T-cell (primary cell): ENCODE data around the gene IFT57. TPM values are rescaled to one million over a fixed set of nuclear protein-coding genes. Genes with fewer than 3 reads are reported as not detected.
A peak's percentile ranks its signal among the peaks of the same experiment; 100 is the strongest.
"Not testable (repeated sequence)": the region's sequence is repeated elsewhere in the genome, so short reads cannot be mapped to it uniquely, and the experiment has no call there.

Source experiments
- ATAC-seq, 4 experiments: fragments of 200-7000 bp in 3 of 4; fragments of 150-1000 bp in 1 of 4; cut with Tn5 transposase; replicated peaks in 1 of 4; 1 replicate in 3 of 4; 2 replicates in 1 of 4; pipeline ENCODE4 v1.10.0; 2021; ENCODE audit warnings: moderate library complexity in 3 of 4, mild to moderate bottlenecking in 2 of 4, moderate number of reproducible peaks in 1 of 4
- CTCF ChIA-PET, 2 donors: fragments of 300-600 bp; sonication (Branson Sonifier 250); formaldehyde crosslinking; loops; one replicate each; lab custom pipeline; 2022; ENCODE audit warnings: antibody characterized with exemption in 2 of 2; lab: Charles Lee
- POLR2A ChIA-PET, 2 donors: fragments of 300-600 bp; sonication (Branson Sonifier 250); formaldehyde crosslinking; loops; one replicate each; lab custom pipeline; 2022; ENCODE audit warnings: antibody characterized with exemption in 2 of 2; lab: Charles Lee
- DNase-seq, 35 experiments: peaks; one replicate each; pipeline versions ENCODE4 v3.0.0 to v3.0.0-alpha.2; 2013 to 2023
- H3K27ac ChIP-seq: one replicate; pipeline ENCODE4 v1.5.1; 2013; ENCODE audit warnings: low read length
- H3K27me3 ChIP-seq, 2 experiments: replicated peaks in 1 of 2; 1 replicate in 1 of 2; 2 replicates in 1 of 2; pipeline versions ENCODE4 v1.6.1 to v1.7.0; 2013; ENCODE audit warnings: low read length in 1 of 2, mixed read lengths in 1 of 2; ENCODE audit not compliant: control insufficient read depth in 2 of 2, insufficient read depth in 2 of 2; ENCODE audit errors: extremely low read depth in 1 of 2
- H3K36me3 ChIP-seq, 2 donors: 1 replicate in 1 of 2; 2 replicates in 1 of 2; pipeline versions ENCODE4 v1.6.1 to v1.7.0; 2013; ENCODE audit warnings: low read length in 1 of 2; ENCODE audit not compliant: control insufficient read depth in 2 of 2, insufficient read depth in 1 of 2; ENCODE audit errors: extremely low read depth in 1 of 2
- H3K4me1 ChIP-seq, 2 experiments: 1 replicate in 1 of 2; 2 replicates in 1 of 2; pipeline versions ENCODE4 v1.6.1 to v1.7.0; 2013; ENCODE audit warnings: low read length in 2 of 2, mixed read lengths in 1 of 2; ENCODE audit not compliant: insufficient read depth in 2 of 2, control insufficient read depth in 1 of 2; ENCODE audit errors: extremely low read depth in 1 of 2
- H3K4me3 ChIP-seq, 2 donors: 1 replicate in 1 of 2; 2 replicates in 1 of 2; pipeline versions ENCODE4 v1.5.1 to v1.7.0; 2013; ENCODE audit warnings: mild to moderate bottlenecking in 2 of 2, low read length in 1 of 2, moderate library complexity in 1 of 2; ENCODE audit not compliant: control insufficient read depth in 1 of 2; ENCODE audit errors: extremely low read depth in 1 of 2
- H3K9me3 ChIP-seq: 2 replicates; pipeline ENCODE4 v1.7.0; 2013
- H3K27ac Mint-ChIP-seq, 2 donors: one replicate each; pipeline ENCODE4 v1.8.0; 2020 to 2021; ENCODE audit warnings: mild to moderate bottlenecking in 2 of 2, mixed read lengths in 2 of 2
- H3K27me3 Mint-ChIP-seq, 2 donors: one replicate each; pipeline ENCODE4 v1.8.0; 2021 to 2022; ENCODE audit warnings: mixed read lengths in 2 of 2
- H3K36me3 Mint-ChIP-seq: one replicate; pipeline ENCODE4 v1.8.0; 2021; ENCODE audit warnings: mixed read lengths
- H3K4me1 Mint-ChIP-seq, 3 donors: one replicate each; pipeline ENCODE4 v1.8.0; 2020 to 2022; ENCODE audit warnings: mixed read lengths in 3 of 3, mild to moderate bottlenecking in 1 of 3
- H3K4me3 Mint-ChIP-seq, 3 donors: one replicate each; pipeline ENCODE4 v1.8.0; 2020 to 2022; ENCODE audit warnings: mild to moderate bottlenecking in 3 of 3, mixed read lengths in 3 of 3, moderate library complexity in 3 of 3
- H3K9me3 Mint-ChIP-seq, 3 donors: one replicate each; pipeline ENCODE4 v1.8.0; 2020 to 2022; ENCODE audit warnings: mixed read lengths in 3 of 3
- WGBS: methylation state at CpG from one replicate; pipeline ENCODE4 v1.1.5; 2013; ENCODE audit warnings: missing lambda C conversion rate; ENCODE audit not compliant: insufficient coverage; 5-methylcytosine and 5-hydroxymethylcytosine counted together
- total RNA-seq, 35 experiments: library from RNA in 6 of 35; stranded (reverse) in 6 of 35; fragments of 120-200 nt in 1 of 35; gene quantifications; one replicate each; pipeline versions ENCODE4 v1.2.1 to v1.2.4 and lab custom pipeline; 2013 to 2026

IFT57 gene, protein sequence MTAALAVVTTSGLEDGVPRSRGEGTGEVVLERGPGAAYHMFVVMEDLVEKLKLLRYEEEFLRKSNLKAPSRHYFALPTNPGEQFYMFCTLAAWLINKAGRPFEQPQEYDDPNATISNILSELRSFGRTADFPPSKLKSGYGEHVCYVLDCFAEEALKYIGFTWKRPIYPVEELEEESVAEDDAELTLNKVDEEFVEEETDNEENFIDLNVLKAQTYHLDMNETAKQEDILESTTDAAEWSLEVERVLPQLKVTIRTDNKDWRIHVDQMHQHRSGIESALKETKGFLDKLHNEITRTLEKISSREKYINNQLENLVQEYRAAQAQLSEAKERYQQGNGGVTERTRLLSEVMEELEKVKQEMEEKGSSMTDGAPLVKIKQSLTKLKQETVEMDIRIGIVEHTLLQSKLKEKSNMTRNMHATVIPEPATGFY
- total RNA-seq = 10 to 100 TPM; 24.8 to 36.7 (median 30.0) TPM
- 52.4 TPM for total RNA-seq (2013)
- total RNA-seq (lab: John Stamatoyannopoulos, UW) = 24.8 to 69.4 (median 46.6) reads per million in 29 experiments

DNA sequence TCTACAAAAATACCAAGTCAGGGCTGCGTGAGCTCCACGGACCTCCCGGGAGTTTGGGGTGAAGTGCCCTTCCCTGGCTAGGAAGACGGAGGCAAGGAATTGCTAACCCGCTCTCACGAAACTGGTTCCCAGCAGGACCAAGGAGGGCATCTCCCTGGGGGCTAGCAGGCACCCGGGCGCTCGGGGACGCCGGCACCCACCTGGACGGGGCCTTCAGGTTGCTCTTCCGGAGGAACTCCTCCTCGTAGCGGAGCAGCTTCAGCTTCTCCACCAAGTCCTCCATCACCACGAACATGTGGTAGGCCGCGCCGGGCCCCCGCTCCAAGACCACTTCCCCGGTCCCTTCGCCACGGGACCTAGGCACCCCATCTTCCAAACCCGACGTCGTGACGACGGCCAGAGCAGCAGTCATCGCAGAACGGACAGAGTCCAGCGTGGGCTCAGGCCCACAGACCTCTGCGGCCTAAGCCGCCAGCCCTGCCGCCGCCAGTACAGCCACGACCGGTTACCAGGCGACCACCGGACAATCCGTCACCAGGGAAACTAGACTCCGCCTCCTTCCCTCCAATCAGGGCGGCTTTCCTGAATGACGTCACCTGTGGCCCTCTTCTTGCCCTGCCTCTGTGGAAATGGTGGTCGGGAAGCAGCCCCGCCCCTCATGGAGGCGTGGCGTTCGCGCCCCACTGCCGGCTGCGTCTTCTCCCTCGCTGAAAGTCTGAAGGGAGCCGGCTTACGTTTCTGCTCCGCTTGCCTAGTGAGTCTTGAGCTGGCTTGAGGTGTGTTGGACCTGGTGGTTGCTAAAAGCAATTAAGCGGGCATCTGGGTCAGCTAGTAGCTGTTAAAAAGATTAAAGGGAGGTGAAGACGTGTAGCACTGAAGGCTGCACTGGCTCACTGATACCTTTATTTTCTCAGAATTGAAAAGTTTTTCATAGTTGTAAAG is at the start of gene IFT57:
Gene IFT57, minus strand, starts transcription at position 514 of the 942 bp plus-strand sequence. Its CDS starts 102 bp downstream, at position 412.
- peak within 1 kb of the TSS; percentile 92 to 98 (median 93) for H3K4me3 Mint-ChIP-seq
- H3K27ac Mint-ChIP-seq = peak within 1 kb of the TSS; percentile 99 to 100
- peaks cover 18 to 35% of the 10 kb centered on the region in 2 experiments for H3K4me1 ChIP-seq
- ChIA-PET POLR2A (interaction anchor here (0.5 to 3.9 kb wide), 18 partner anchors 13 to 368 kb away, joined by 3 to 35 read pairs (median 4); partner anchors contain the start of gene DZIP3 (in 1 of the 2)), CTCF (interaction anchor here in 1 of 2 donors (0.6 to 0.8 kb wide), 4 partner anchors 94 to 130 kb away, joined by 3 read pairs; no protein-coding TSS in a partner anchor)
- peak; percentile 94 to 96 (median 94) for ATAC-seq
- no peaks in the 10 kb centered on the region for H3K36me3 ChIP-seq
- H3K27ac ChIP-seq = peak within 1 kb of the TSS; percentile 96
- DNase-seq = peak; percentile 90 to 99 (median 94)
- under 1% methylated on average over 51 of the region's 57 CpGs for WGBS
- H3K9me3 ChIP-seq = no peaks in the 10 kb centered on the region
- no peaks in the 10 kb centered on the region for H3K27me3 ChIP-seq
- H3K27me3 Mint-ChIP-seq = no peaks in the 10 kb centered on the region
- H3K9me3 Mint-ChIP-seq = no peaks in the 10 kb centered on the region
- H3K4me3 ChIP-seq = peak within 1 kb of the TSS; percentile 91 to 94
- peaks cover 6% of the 10 kb centered on the region for H3K36me3 Mint-ChIP-seq
- peaks cover 53 to 68% (median 64%) of the 10 kb centered on the region in 3 donors for H3K4me1 Mint-ChIP-seq

- H3K9me3 Mint-ChIP-seq = peaks cover 0 to 14% (median 9%) of the 10 kb centered on the region in 3 donors
- H3K27me3 ChIP-seq = no peaks in the 10 kb centered on the region
- no peaks in the 10 kb centered on the region for H3K4me1 ChIP-seq
- H3K36me3 ChIP-seq = no peaks in the 10 kb centered on the region
- H3K4me1 Mint-ChIP-seq = no peaks in the 10 kb centered on the region
- ATAC-seq (no peak), DNase-seq (no peak)
- no peaks in the 10 kb centered on the region for H3K36me3 Mint-ChIP-seq
- ChIA-PET CTCF (no interaction called here), POLR2A (interaction anchor here in 1 of 2 donors (0.7 kb wide), 1 partner anchor 148 kb away, joined by 3 read pairs; no protein-coding TSS in a partner anchor)
- 50% methylated on average over 2 of the region's 2 CpGs for WGBS
- no peak overlapping the region for H3K27ac ChIP-seq
- no peaks in the 10 kb centered on the region for H3K9me3 ChIP-seq
- no peak overlapping the region for H3K27ac Mint-ChIP-seq
- H3K4me3 ChIP-seq = no peak overlapping the region
- H3K4me3 Mint-ChIP-seq = no peak overlapping the region
- H3K27me3 Mint-ChIP-seq = no peaks in the 10 kb centered on the region
Observed at GRCh38 chr3:108271626-108272025, 49.4 kb upstream of the IFT57 start.

DNA sequence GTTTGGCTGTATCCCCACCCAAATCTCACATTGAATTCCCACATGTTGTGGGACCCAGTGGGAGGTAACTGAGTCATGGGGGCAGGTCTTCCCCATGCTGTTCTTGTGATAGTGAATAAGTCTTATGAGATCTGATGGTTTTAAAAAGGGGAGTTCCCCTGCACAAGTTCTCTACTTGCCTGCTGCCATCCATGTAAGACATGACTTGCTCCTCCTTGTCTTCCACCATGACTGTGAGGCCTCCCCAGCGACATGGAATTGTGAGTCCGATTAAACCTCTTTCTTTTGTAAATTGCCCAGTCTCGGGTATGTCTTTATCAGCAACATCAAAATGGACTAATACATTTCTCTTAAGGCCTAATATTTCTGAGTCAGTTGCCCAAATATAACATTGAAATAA is 46.0 kb upstream of the IFT57 start:
- no CpG with 5 or more reads among the region's 3 CpGs for WGBS
- DNase-seq, H3K27ac ChIP-seq, H3K4me1 ChIP-seq, H3K27ac Mint-ChIP-seq, H3K4me3 Mint-ChIP-seq, H3K4me1 Mint-ChIP-seq, H3K9me3 ChIP-seq, H3K36me3 ChIP-seq, H3K27me3 ChIP-seq, H3K4me3 ChIP-seq, H3K36me3 Mint-ChIP-seq, ATAC-seq, H3K27me3 Mint-ChIP-seq: not testable (repeated sequence)
- H3K9me3 Mint-ChIP-seq = peaks cover 0 to 14% (median 6%) of the 10 kb centered on the region in 3 donors
- CTCF ChIA-PET = interaction anchor here in 1 of 2 donors (0.6 kb wide), 1 partner anchor 15 kb away, joined by 6 read pairs; no protein-coding TSS in a partner anchor
- POLR2A ChIA-PET = interaction anchor here in 1 of 2 donors (0.6 kb wide), 1 partner anchor 43 kb away, joined by 3 read pairs; no protein-coding TSS in a partner anchor

GRCh38 chr3:108264534-108265298 is 42.5 kb upstream of the IFT57 start:
- POLR2A ChIA-PET, H3K4me1 Mint-ChIP-seq: not testable (repeated sequence)

GRCh38 chr3:108255131-108255530 is 32.9 kb upstream of the IFT57 start:
- ATAC-seq (no peak), DNase-seq (no peak)
- Mint-ChIP-seq H3K27me3 (no peaks in the 10 kb centered on the region), H3K4me1 (no peaks in the 10 kb centered on the region), H3K36me3 (peaks cover 6% of the 10 kb centered on the region), H3K27ac (no peak overlapping the region), H3K9me3 (no peaks in the 10 kb centered on the region), H3K4me3 (no peak overlapping the region)
- no peaks in the 10 kb centered on the region for H3K4me1 ChIP-seq
- POLR2A ChIA-PET = interaction anchor here in 1 of 2 donors (0.7 kb wide), 1 partner anchor 149 kb away, joined by 3 read pairs; no protein-coding TSS in a partner anchor
- H3K27ac ChIP-seq = no peak overlapping the region
- CTCF ChIA-PET = no interaction called here
- no peaks in the 10 kb centered on the region for H3K9me3 ChIP-seq
- no peaks in the 10 kb centered on the region for H3K36me3 ChIP-seq
- H3K4me3 ChIP-seq = no peak overlapping the region
- H3K27me3 ChIP-seq = no peaks in the 10 kb centered on the region

More at GRCh38 chr3:108264534-108265298, 42.5 kb upstream of the IFT57 start:
- CTCF ChIA-PET = interaction anchor here in 1 of 2 donors (0.7 kb wide), 1 partner anchor 321 kb away, joined by 13 read pairs; no protein-coding TSS in a partner anchor
- not testable (repeated sequence) for H3K27ac Mint-ChIP-seq, ATAC-seq, H3K27me3 Mint-ChIP-seq, H3K36me3 ChIP-seq, H3K9me3 ChIP-seq, H3K4me3 ChIP-seq, H3K4me3 Mint-ChIP-seq, H3K27me3 ChIP-seq, DNase-seq, H3K36me3 Mint-ChIP-seq, H3K27ac ChIP-seq, H3K4me1 ChIP-seq
- H3K9me3 Mint-ChIP-seq = peaks cover 4 to 14% (median 6%) of the 10 kb centered on the region in 3 donors
- no CpG with 5 or more reads among the region's 5 CpGs for WGBS
